ENCODE measurements around the gene TXNDC16.

- no peak for TF ChIP-seq BHLHE40 (IDR thresholded peaks at IDR 0.05; ENCODE audit: borderline replicate concordance)
- no peak for TF ChIP-seq NFRKB (IDR thresholded peaks at IDR 0.05)
- no peak for TF ChIP-seq HDGF (IDR thresholded peaks at IDR 0.05; ENCODE audit: borderline replicate concordance)
- TF ChIP-seq SUZ12 (IDR thresholded peaks at IDR 0.05): no peak
- TF ChIP-seq SP1 (IDR thresholded peaks at IDR 0.05): no peak
Observed at GRCh38 chr14:52522581-52523345, 29.5 kb downstream of the TXNDC16 start.
